Astrocyte (in vitro differentiated cells and primary cell): ENCODE measurements around the gene SAMSN1.

Experiments used
- CTCF ChIP-seq: IDR thresholded peaks from 2 replicates; pipeline ENCODE4 v1.5.1; 2011; ENCODE audit warnings: low read depth, mild to moderate bottlenecking, inconsistent platforms, low read length, moderate library complexity; ENCODE audit not compliant: insufficient read depth
- EZH2 ChIP-seq: IDR thresholded peaks from 2 replicates; pipeline ENCODE4 v1.6.1; 2012; ENCODE audit warnings: mild to moderate bottlenecking, low read length, inconsistent platforms; ENCODE audit not compliant: insufficient read depth

DNA sequence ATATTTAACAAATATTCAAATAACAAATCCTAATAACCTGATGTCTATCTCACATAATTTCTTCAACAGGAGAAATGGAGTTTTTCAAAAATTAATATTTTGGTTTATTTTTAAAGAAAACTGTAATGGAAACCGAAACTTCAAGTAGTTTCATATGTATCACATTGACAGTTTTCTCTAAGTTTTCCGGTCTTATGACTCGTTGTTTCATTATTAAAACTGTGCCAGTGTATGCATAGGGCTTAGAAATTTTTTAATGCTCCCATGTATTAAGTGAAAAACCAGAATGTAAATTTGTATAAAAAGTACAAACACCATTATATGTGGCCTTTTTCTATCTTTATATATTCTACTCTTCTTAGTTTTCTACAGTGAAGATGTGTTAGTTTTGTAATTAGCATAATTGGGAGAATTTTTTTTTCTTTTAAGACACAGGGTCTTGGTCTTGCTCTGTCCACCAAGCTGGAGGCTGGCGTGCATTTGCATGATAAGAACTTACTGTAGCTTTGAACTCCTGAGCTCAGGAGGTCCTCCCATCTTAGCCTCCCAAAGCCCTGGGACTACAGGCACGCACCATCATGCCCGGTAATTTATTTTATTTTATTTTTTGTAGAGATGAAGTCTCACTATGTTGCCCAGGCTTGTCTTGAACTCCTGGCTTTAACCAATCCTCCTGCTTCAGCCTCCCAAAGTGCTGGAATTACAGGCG lies 43.9 kb upstream of the SAMSN1 start:
- TF ChIP-seq CTCF (no peak), EZH2 (no peak)
